Measurements from ENCODE around the gene TK2. TPM values are rescaled to one million over a fixed set of nuclear protein-coding genes. Genes with fewer than 3 reads are reported as not detected.

The TK2 gene
- total RNA-seq, 1 donor: 38.9 TPM

GRCh38 chr16:66490774-66491715 lies 58.9 kb downstream of the TK2 start:
- no peak for TF ChIP-seq CTCF (IDR thresholded peaks at IDR 0.05; ENCODE audit: insufficient read depth, low read depth, low read length)
- no peak for DNase-seq (ENCODE audit: low read depth)
- no peak overlapping the region for H3K4me3 ChIP-seq (ENCODE audit: low read depth, low read length)

- no peak for TF ChIP-seq CTCF (IDR thresholded peaks at IDR 0.05; ENCODE audit: insufficient read depth, low read depth, low read length)
- DNase-seq (ENCODE audit: low read depth): no peak
- H3K4me3 ChIP-seq (ENCODE audit: low read depth, low read length): no peak overlapping the region
Observed at GRCh38 chr16:66489818-66490217, 60.1 kb downstream of the TK2 start.

- no peak for TF ChIP-seq CTCF (IDR thresholded peaks at IDR 0.05; ENCODE audit: insufficient read depth, low read depth, low read length)
- H3K4me3 ChIP-seq (ENCODE audit: low read depth, low read length): no peak overlapping the region
- DNase-seq (ENCODE audit: low read depth): no peak
Observed at GRCh38 chr16:66489385-66489784, 60.5 kb downstream of the TK2 start.

DNA sequence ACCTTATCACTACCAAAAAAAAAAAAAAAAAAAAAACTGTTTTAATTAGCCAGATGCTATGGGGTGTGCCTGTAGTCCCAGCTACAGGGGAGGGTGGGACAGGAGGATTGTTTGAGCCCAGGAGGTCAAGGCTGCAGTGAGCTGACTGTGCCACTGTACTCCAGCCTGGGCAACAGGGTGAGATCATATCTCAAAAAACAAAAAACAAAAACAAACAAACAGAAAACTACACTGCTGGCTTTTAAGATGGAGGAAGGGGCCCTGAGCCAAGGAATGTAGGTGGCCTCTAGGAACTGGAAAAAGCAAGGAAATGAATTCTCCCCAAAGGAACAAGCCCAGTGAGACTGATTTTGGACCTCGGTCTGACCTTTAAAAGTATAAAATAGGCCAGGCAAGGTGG lies 61.4 kb downstream of the TK2 start:
- no peak for DNase-seq (ENCODE audit: low read depth)
- H3K4me3 ChIP-seq (ENCODE audit: low read depth, low read length): no peak overlapping the region
- no peak for TF ChIP-seq CTCF (IDR thresholded peaks at IDR 0.05; ENCODE audit: insufficient read depth, low read depth, low read length)

DNA sequence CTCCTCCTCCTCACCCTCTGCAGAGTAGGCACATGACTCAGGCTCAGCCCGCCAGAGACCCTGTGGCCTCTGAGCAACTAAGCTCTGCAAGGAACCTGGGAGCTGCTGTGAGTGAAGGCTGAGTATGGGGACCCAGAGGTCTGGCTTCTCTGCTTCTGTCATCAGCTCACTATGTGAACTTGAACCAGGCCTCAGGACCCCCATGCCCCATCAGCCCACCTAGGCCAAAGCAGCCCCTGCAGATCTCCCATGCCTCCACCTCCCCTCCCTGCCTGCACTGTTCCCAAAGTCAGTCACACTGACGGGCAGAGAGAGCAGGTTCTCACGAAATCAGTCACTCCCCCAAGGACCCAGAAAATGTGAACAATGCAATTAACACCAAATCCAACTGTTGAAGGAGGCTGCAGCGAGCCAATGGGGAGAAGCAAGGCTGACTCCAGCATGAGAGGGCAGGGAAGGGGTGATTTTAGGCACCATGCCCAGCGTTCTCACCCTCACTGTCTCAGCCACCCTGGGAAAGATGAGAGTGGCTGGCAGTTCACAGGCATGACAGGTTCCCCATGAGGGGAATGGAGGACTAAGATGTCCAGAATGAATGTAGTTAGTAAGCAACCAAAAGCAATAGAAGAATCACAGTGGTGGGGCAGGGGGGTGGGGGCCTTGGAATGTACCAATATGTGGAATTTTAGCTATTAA lies 62.2 kb downstream of the TK2 start:
- DNase-seq (ENCODE audit: low read depth): no peak
- TF ChIP-seq CTCF (IDR thresholded peaks at IDR 0.05; ENCODE audit: insufficient read depth, low read depth, low read length): no peak
- no peak overlapping the region for H3K4me3 ChIP-seq (ENCODE audit: low read depth, low read length)

DNA sequence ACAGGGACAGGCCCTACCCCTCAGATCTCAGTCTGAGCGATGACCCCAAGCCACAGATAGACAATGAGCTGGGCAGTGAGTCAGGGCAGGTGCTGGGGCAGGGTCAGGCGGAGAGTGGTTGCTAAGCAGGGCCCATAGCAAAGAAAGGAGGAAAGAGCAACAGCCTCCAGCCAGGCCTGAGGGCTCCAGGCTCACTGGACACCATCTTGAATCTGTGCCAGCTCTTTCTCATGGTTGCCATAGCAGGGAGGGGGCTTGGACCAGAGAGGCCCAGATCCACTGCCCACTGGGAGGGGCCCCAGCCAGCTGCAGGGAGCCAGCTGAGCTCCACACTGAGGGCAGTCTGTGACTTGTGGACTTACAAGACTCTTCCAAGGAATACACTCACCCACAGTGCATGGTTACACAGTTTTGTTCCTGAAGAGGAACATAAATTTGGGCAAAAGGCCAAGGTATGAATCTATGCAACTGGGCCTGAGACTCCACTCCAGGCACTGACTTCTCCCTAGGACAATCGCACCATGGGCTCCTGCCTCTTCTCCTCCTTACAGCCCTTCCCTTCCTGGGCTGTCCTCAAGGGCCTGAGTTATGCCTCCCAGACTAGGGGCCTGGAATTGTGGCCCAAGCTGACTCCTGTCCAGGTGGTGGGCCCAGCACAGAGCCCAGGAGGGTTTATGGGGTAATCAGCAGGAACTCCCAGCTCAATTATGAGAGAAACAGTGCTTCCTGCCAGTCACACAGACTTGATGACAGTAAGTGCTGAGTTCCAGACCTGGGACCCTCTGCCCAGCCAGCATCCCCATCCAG lies 62.9 kb downstream of the TK2 start:
- H3K4me3 ChIP-seq (ENCODE audit: low read depth, low read length): no peak overlapping the region
- DNase-seq (ENCODE audit: low read depth): peak; percentile 66
- TF ChIP-seq CTCF (IDR thresholded peaks at IDR 0.05; ENCODE audit: insufficient read depth, low read depth, low read length): no peak

Data from fibroblast of villous mesenchyme (primary cell).